NCI-H146 treated with DMSO at 0.1 percent for 48 hours (cell line): ENCODE measurements around the gene EFHC1.

Source experiments
- DNase-seq: peaks from one replicate; lab custom pipeline; 2025; ENCODE audit not compliant: unreplicated experiment; lab: John Stamatoyannopoulos, UW

The EFHC1 gene

DNA sequence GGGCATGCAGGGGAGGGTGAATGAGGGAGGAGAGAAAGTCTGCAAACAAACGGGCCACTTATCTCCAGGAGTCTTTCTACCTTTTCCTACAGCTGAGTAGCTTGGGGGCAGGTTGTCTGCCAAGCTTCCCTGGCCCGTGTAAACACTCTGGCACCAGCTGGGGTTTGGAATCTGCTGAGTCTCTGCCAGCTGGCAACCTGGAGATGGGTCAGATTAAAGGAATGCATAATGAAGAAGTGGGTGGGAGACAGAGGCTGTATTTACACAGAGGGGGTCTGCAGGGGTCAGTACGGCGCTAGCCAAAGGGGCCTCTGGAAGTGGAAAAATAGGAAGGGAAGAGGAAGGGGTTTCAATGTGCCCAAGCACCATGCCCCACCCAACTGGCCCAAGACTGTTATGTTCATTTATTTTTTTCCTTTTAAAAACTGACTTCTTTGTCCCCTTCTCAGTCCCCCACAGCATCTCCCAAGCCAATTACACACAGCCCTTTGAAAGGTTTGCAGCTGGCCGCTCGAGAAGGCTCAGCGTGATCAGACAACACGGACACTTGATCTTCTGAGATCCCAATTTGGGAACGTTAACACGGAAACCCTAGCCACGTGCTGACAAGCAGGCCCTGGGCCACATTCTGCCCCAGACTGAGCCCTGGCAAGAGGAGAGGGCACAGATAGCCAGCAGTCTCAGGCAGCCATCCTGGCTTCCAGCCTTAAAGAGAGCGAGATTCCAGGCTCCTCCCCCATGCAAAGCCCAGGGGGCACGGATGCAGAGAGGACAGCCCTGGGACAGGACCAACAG is 131.5 kb downstream of the EFHC1 start:
- peak; percentile 94 for DNase-seq

GRCh38 chr6:52552278-52552643 is 132.1 kb downstream of the EFHC1 start:
- peak; percentile 44 for DNase-seq

GRCh38 chr6:52553158-52553557 is 133.0 kb downstream of the EFHC1 start:
- DNase-seq: no peak

GRCh38 chr6:52553719-52554118 is 133.6 kb downstream of the EFHC1 start:
- DNase-seq: no peak

DNA sequence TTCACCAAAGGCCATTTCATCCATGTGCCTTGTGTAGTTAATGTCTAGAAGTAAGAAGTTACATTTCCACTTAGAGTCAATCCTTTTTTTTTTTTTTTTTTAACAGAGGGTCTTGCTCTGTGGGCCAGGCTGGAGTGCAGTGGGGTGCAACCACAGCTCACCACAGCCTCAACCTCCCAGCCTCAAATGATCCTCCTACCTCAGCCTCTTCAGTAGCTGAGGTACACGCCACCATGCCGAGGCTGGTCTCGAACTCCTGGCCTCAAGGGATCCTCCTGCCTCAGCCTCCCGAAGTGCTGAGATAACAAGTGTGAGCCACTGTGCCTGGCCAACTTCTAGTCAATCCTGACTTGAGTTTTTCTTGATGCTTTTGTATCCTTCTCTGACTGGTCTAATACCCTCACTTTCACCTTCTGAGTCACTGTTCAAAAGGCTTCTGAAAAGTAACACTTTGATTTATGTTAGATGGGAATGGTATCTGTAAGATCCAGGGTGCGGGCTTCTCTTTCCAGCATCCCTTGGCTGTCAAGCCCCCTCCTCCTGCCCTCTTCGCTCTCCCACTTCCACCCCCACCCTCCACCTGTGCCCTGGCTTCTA is 134.6 kb downstream of the EFHC1 start:
- no peak for DNase-seq

GRCh38 chr6:52555518-52556233 is 135.5 kb downstream of the EFHC1 start:
- no peak for DNase-seq

DNA sequence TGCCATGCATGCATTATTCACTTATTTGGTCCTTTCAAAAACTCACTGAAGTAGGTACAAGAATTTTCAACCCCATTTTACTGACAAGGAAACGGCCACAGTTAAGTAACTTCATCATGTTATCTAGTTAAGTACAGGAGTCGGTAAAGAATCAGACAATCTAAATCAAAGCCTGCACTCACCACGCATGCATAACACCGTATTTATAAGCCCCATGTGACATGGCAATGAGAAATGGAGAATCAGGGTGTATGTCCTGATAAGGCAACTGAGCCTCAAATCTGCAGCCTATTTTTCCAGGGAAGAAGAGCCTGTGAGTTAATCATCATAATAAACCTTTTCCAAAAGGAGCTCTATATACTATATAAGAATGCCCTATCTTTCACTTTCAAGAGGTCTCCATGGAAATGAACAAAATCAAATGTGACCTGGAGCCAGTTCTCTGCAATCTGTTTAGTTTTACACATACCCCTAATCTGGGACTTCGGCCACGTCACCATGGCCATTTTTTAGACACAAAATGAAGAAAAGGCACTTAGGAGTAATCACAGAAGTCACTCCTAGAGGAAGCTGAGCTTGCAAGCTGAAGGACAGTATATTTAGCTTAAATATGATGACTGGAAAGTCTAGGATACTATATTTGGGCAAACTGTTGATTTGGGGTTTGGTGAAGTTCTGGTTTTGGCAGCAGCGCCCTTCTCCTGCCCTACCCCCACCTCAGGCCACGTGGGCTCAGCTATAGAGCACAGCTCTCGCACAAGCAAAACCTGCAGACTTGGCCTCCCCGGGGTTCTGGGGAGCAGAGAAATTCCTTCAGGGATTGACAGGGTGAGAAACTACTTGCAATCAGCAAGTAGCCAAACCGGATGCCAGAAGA is 137.5 kb downstream of the EFHC1 start:
- DNase-seq: no peak

DNA sequence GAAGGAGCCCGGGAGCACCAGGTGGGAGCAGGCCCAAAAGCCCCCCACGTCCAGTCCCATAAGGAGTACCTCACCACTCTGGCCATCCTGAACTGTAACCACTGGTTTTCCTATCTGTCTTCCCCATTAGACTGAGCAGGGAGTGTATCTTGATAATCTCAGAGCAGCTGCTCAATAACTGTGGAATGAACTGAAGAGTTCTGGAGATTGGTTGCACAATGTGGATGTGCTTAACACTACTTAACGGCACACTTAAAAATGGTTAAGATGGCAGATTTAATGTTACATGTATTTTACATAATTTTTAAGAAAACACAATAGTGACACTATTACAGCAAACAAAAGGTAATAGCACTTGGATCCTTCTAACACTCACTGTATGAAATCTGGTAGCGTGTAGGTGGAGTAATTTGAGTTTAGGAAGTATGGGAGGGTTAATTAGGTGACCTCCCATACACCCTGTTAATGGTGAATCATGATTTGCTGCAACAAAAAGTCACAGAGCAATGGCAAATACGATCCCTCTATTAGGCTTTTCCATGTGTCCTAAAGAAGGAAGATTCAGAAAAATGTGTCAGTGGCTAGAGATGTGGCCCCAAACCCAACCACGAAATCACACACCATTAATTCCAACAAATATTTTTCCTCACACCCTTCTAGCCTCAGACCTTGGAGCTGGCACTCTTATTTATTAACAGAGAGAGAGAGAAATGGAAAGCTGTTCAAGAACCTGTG is 138.3 kb downstream of the EFHC1 start:
- DNase-seq: no peak

- no peak for DNase-seq
Measured at GRCh38 chr6:52560462-52560861, 140.3 kb downstream of the EFHC1 start.

- DNase-seq: no peak
Measured at GRCh38 chr6:52562911-52563310, 142.8 kb downstream of the EFHC1 start.

DNA sequence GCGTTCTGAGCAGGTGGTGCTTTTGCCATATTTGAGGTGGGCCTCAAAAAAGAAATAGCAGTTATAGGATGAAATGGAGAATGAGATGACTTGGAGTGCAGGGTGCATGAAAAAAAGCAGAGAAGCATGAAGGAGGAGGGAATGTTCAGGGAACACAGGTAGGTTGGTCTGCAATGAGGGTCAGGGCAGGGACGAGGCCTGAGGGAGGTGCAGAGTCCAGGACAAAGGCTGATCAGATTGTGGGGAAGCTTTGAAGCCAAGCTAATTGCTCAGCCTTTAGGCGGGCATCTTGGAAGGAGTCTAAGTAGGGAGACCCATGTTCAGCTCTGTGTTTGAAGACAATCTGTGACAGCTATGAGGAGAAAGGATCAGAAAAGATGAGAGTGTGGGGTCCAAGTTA is 144.7 kb downstream of the EFHC1 start:
- DNase-seq: no peak

- DNase-seq: no peak
Measured at GRCh38 chr6:52566201-52566600, 146.1 kb downstream of the EFHC1 start.

- no peak for DNase-seq
Measured at GRCh38 chr6:52566853-52567279, 146.7 kb downstream of the EFHC1 start.

- no peak for DNase-seq
Measured at GRCh38 chr6:52568320-52568719, 148.2 kb downstream of the EFHC1 start.

DNA sequence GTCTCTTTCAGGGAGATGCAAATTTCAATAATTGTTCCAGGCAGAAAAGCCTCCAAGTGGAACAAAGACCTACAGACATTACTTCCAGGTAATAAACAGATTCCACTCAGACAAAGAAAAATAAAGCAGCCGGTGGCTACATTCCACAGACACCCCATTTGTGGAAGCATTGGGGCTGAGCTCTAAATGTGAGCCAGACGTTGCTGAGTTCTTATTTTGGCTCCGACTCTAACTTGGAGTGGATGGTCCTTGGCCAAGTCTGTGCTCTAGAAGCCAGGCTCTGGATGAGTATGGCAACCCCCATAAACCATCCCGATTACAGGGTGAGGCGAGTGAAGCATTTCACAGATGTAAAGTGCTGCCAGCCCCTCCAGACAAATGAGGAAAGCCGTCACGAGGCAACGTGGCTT is 150.2 kb downstream of the EFHC1 start:
- no peak for DNase-seq

DNA sequence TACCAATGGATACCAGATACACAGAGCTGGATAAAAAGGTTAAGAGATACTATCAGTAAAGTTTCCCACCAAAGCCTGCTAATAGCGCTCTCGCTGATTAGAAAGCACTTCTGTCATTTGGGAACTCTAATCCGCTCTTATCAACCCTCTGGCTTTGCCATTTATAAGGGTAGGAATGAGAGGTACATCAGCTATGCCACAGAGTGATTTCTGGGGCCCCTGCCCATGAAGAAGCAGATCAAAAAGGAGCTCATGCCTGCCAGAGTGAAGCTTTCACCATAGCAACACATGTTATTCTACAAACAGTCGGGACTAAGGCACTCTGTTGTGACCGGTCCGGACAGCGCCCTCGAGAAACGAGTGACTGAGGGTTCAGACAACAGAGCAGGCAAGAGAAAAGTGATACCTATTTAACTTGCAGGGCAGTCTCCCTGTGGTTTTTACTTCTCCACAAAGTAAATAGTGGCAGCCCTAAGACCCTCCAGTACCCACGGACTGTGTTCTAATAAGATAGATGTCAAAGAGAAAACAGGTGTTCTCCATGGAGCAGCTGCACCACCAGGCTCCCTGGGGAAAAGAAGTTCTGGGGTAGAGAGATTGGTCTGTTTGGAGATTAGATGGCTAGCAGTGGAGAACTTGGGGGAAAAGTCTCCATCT is 151.1 kb downstream of the EFHC1 start:
- DNase-seq: no peak

DNA sequence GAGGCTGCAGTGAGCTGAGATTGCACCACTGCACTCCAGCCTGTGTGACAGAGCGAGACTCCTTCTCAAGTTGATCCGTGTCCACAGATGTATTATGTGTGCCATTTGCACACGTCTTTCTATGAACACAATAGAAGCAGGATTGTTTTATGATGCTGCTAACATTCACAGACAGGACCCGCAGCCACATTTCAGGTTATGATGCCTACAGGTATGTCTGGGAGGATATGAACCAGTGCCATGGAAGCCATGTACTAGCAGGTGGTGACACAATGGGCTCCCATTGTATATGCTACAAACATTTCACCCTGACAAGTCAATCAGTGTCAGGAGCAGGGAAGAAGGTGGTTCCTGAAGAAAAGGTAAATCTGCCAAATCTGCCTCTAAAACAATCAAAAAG is 152.4 kb downstream of the EFHC1 start:
- DNase-seq: no peak

- DNase-seq: no peak
Measured at GRCh38 chr6:52573295-52573694, 153.2 kb downstream of the EFHC1 start.
